Thyroid gland (tissue), 4 donors: ENCODE results near the gene ARV1. TPM values are rescaled to one million over a fixed set of nuclear protein-coding genes. Genes with fewer than 3 reads are reported as not detected.
"Not testable (repeated sequence)": the region's sequence is repeated elsewhere in the genome, so short reads cannot be mapped to it uniquely, and the experiment has no call there.

Source experiments
- DNase-seq, 2 donors: peaks; one replicate each; pipeline ENCODE4 v3.0.0-alpha.2; 2019
- H3K27ac ChIP-seq, 3 donors: fragments of 200-600 bp; sonication (generic); 1 replicate in 2 of 3; 2 replicates in 1 of 3; pipeline ENCODE4 v1.5.1; 2016 to 2019; ENCODE audit warnings: mild to moderate bottlenecking in 1 of 3, moderate library complexity in 1 of 3
- H3K27me3 ChIP-seq: fragments of 200-600 bp; sonication (generic); one replicate; pipeline ENCODE4 v1.5.1; 2019
- H3K36me3 ChIP-seq, 2 donors: fragments of 200-600 bp; sonication (generic); one replicate each; pipeline ENCODE4 v1.5.1; 2016 to 2019
- H3K4me1 ChIP-seq, 2 donors: fragments of 200-600 bp; sonication (generic); one replicate each; pipeline ENCODE4 v1.5.1; 2017 to 2019
- H3K4me3 ChIP-seq, 3 donors: fragments of 200-600 bp; sonication (generic); replicated peaks in 1 of 3; 1 replicate in 2 of 3; 2 replicates in 1 of 3; pipeline ENCODE4 v1.5.1; 2016; ENCODE audit warnings: mild to moderate bottlenecking in 1 of 3
- H3K9me3 ChIP-seq: fragments of 200-600 bp; sonication (generic); one replicate; pipeline ENCODE4 v1.5.1; 2017
- CTCF ChIP-seq, 6 experiments: fragments of 200-600 bp in 3 of 6; fragments of 450-650 bp in 3 of 6; sonication (generic) in 3 of 6; IDR thresholded peaks; one replicate each; pipeline ENCODE4 v1.5.1; 2016 to 2019; ENCODE audit warnings: antibody characterized with exemption in 6 of 6, mild to moderate bottlenecking in 2 of 6, inconsistent platforms in 1 of 6, moderate library complexity in 1 of 6
- POLR2A ChIP-seq, 2 donors: fragments of 450-650 bp; IDR thresholded peaks; one replicate each; pipeline ENCODE4 v1.6.1; 2017; ENCODE audit warnings: antibody characterized with exemption in 2 of 2, mild to moderate bottlenecking in 2 of 2, moderate library complexity in 1 of 2
- WGBS, 2 donors: methylation state at CpG; one replicate each; pipeline ENCODE4 v1.1.5; 2017; 5-methylcytosine and 5-hydroxymethylcytosine counted together
- intact Hi-C: fragments of 100-400 bp; cut with DNase I; formaldehyde crosslinking; loops from one replicate; pipeline ENCODE4 v1.15.1; 2023
- total RNA-seq, 4 donors: library from RNA; depleted of rRNA; stranded (reverse); fragments of >200 nt; gene quantifications; one replicate each; pipeline ENCODE4 v1.2.3, GENCODE V29; 2016

The ARV1 gene
- total RNA-seq, 4 donors from 2014 or later: 29.3 to 39.2 (median 34.8) TPM

DNA sequence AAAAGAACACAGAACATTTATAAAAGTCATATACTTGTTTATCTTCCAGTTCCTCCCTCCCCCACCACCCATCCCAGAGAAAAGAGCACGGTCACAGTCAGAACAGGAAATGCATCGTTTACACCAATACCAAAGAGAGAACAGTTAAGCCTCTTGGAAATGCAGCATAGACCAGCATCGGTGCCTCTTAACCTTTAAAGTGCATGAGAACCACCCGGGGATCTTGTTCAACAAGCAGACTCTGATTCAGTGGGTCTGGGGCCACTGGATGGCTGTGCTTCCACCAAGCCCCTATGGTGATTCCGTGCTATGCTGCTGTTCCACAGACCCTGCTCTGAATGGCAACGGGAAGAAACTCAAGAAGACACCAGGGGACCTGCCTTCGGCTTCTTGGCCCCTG is 41.9 kb downstream of the ARV1 start:
- Histone ChIP-seq H3K27me3 (no peaks in the 10 kb centered on the region), H3K36me3 (no peaks in the 10 kb centered on the region), H3K27ac (no peak overlapping the region), H3K9me3 (no peaks in the 10 kb centered on the region), H3K4me1 (no peaks in the 10 kb centered on the region), H3K4me3 (no peak overlapping the region)
- DNase-seq: no peak
- intact Hi-C loops: no loop called here
- 47 to 52% methylated on average over 7 of the region's 7 CpGs for WGBS, 2 donors
- TF ChIP-seq POLR2A (IDR thresholded peaks at IDR 0.05) (no peak), CTCF (IDR thresholded peaks at IDR 0.05) (no peak)

DNA sequence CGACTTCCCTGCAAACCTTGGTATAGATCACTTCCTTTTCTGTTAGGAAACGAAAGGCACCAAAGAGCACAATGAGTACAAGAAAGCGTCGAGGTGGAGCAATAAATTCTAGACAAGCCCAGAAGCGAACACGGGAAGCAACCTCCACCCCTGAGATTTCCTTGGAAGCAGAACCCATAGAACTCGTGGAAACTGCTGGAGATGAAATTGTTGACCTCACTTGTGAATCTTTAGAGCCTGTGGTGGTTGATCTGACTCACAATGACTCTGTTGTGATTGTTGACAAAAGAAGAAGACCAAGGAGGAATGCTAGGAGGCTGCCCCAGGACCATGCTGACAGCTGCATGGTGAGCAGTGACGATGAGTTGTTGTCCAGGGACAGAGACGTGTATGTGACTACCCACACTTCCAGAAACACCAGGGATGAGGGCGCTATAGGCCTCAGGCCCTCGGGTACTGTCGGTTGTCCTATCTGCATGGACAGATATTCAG is 42.7 kb downstream of the ARV1 start:
- Histone ChIP-seq H3K4me1 (no peaks in the 10 kb centered on the region), H3K27ac (no peak overlapping the region), H3K36me3 (no peaks in the 10 kb centered on the region), H3K9me3 (no peaks in the 10 kb centered on the region), H3K27me3 (no peaks in the 10 kb centered on the region), H3K4me3 (no peak overlapping the region)
- 85 to 89% methylated on average over 12 of the region's 12 CpGs for WGBS, 2 donors
- intact Hi-C loops: no loop called here
- no peak for DNase-seq
- no peak for TF ChIP-seq CTCF (IDR thresholded peaks at IDR 0.05)
- TF ChIP-seq POLR2A (IDR thresholded peaks at IDR 0.05): no peak

DNA sequence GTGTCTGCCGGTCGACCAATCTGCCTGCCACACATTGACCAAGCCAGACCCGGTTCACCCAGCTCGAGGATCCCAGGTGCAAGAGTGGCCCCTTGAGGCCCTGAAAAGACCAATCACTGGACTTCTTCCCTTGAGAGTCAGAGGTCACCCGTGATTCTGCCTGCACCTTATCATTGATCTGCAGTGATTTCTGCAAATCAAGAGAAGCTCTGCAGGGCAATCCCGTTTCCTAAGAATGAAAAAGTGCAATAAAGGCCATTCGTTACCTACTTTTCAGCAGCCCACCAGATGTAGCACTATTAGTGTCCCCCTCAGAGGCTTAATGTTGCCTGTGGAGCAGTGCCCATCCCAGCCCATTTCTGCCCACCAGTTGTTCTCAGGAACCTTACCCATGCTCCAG is 43.6 kb downstream of the ARV1 start:
- DNase-seq, H3K4me1 ChIP-seq, H3K27ac ChIP-seq, H3K36me3 ChIP-seq, H3K4me3 ChIP-seq, H3K9me3 ChIP-seq, H3K27me3 ChIP-seq, intact Hi-C loops: not testable (repeated sequence)
- WGBS, 2 donors: 93 to 98% methylated on average over 7 of the region's 7 CpGs

DNA sequence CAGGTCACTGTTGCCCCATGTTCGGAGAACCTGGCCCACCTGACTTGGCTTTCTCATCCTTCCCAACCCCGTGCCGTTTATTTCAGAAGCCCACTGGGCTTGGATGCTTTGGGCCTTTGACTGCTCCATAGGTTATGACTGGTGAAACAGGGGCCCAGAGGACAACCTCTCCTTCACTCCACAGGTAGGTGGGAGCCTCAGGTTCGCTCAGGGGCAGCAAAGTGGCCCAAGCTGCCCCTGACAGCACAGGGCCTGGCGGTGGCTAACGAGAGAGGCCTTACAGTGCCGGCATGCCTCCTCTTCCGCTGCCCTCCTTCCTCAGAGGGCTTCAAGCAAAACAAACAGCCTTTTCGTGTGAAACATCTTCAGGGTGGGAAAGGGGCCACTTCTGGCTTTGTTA is 44.3 kb downstream of the ARV1 start:
- Histone ChIP-seq H3K27me3 (no peaks in the 10 kb centered on the region), H3K36me3 (no peaks in the 10 kb centered on the region), H3K4me3 (no peak overlapping the region), H3K4me1 (no peaks in the 10 kb centered on the region), H3K27ac (no peak overlapping the region), H3K9me3 (no peaks in the 10 kb centered on the region)
- TF ChIP-seq CTCF (IDR thresholded peaks at IDR 0.05): no peak
- TF ChIP-seq POLR2A (IDR thresholded peaks at IDR 0.05): no peak
- intact Hi-C loops: no loop called here
- DNase-seq: no peak
- 78 to 81% methylated on average over 9 of the region's 9 CpGs for WGBS, 2 donors

DNA sequence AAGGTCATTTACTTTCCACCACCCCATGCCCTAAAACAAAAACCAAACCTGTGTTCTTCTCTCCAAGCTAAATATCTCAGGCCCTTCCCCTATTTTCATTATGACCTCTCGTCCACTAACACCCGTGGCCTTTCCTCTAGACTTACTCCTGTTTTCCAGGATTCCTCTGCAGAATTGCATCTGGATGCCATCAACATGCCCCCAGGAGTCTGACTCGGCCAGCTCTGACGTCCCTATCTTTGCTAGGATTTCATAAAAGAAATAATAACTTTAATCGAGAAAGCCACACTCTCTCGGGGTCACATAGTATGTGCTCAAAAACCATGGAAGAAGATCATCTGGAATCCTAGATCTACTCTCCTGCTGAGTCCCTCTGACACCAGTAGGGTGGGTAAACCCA is 47.7 kb downstream of the ARV1 start:
- H3K27ac ChIP-seq: no peak overlapping the region
- H3K27me3 ChIP-seq: no peaks in the 10 kb centered on the region
- TF ChIP-seq POLR2A (IDR thresholded peaks at IDR 0.05): no peak
- no peak for TF ChIP-seq CTCF (IDR thresholded peaks at IDR 0.05)
- intact Hi-C loops: no loop called here
- no peaks in the 10 kb centered on the region for H3K4me1 ChIP-seq
- whole genome bisulfite sequencing, 2 donors: 82 to 83% methylated on average over 6 of the region's 6 CpGs
- DNase-seq: no peak
- H3K36me3 ChIP-seq: no peaks in the 10 kb centered on the region
- H3K4me3 ChIP-seq: no peak overlapping the region
- no peaks in the 10 kb centered on the region for H3K9me3 ChIP-seq
